HL-60/S4 treated with phorbol 12-myristate 13-acetate at 8.2 ng/mL for 4 days and 3 days (cell line): ENCODE measurements around the gene EEF1G.
"Not testable (repeated sequence)": the region's sequence is repeated elsewhere in the genome, so short reads cannot be mapped to it uniquely, and the experiment has no call there.

Experiments
- in situ Hi-C: fragments of 300-500 bp; cut with MboI; formaldehyde crosslinking; loops from 2 replicates; pipeline ENCODE4 v1.15.0; 2022; ENCODE audit warnings: low sequenced_read_pairs

The EEF1G gene, protein sequence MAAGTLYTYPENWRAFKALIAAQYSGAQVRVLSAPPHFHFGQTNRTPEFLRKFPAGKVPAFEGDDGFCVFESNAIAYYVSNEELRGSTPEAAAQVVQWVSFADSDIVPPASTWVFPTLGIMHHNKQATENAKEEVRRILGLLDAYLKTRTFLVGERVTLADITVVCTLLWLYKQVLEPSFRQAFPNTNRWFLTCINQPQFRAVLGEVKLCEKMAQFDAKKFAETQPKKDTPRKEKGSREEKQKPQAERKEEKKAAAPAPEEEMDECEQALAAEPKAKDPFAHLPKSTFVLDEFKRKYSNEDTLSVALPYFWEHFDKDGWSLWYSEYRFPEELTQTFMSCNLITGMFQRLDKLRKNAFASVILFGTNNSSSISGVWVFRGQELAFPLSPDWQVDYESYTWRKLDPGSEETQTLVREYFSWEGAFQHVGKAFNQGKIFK

DNA sequence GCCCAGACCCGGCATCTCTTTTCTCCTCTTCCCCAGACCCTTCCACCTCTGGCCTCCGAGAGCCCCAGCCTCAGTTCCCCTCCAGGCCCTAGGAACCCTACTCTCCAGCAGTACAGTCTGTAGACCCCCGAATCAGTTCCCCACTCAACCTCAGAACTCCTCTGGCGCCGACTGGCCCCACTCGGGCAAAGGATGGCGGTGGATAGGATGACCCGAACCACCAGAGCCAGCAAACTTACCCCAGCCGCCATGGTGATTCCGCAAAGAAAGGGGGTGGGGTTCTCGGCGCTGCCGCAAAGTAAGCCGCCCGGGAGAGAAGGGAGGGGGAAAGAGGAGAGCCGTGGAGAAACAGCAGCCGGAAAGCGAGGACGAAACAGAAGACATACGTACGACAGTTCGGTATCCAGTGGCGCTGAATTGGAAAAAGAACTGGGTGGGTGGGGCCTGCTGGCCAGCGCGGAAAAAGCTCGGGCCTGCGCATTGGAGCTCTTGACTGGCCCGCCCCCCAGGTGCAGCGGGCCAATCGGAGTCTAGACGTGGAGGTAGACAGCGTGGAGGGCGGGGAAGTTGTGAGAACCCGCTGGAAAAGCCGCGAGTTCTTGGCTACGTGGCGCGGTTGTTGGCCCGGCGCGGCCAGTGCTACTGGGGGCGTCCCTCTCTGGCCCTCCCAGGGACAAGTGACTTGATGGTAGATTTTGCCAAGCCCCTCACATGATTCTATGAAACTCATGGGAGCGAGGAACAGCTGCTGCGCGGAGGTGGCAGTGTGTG is at the start of gene EEF1G:
EEF1G (minus strand) TSS at position 300 of the 771 bp plus-strand sequence; CDS start at position 251, 49 bp downstream.
- in situ Hi-C loops: no loop called here

DNA sequence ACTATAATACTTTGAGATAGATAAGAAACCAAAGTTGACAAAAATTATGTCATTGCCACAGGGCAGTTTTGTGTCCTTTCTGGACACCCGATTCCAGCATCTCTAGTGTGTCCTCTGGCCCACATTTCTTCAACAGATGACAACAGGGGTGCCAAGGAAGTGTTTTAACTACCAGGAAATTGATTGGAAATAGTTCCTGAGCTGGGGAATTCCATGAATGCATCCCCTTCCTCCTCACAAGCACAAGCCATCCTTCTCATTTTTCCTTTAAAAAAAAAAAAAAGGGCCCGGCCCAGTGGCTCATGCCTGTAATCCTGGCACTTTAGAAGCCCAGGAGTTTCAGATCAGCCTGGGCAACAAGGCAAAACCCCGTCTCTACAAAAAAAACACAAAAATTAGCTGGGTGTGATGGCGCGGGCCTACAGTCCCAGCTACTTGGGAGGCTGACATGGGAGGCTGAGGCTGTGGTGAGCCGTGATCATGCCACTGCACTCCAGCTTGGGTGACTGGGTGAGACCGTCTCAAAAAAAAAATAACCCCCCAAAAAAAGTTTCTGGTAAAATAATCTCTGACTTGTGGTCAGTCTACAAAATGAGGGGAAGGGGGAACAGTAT is 48.9 kb upstream of the EEF1G start:
- in situ Hi-C loops: no loop called here

DNA sequence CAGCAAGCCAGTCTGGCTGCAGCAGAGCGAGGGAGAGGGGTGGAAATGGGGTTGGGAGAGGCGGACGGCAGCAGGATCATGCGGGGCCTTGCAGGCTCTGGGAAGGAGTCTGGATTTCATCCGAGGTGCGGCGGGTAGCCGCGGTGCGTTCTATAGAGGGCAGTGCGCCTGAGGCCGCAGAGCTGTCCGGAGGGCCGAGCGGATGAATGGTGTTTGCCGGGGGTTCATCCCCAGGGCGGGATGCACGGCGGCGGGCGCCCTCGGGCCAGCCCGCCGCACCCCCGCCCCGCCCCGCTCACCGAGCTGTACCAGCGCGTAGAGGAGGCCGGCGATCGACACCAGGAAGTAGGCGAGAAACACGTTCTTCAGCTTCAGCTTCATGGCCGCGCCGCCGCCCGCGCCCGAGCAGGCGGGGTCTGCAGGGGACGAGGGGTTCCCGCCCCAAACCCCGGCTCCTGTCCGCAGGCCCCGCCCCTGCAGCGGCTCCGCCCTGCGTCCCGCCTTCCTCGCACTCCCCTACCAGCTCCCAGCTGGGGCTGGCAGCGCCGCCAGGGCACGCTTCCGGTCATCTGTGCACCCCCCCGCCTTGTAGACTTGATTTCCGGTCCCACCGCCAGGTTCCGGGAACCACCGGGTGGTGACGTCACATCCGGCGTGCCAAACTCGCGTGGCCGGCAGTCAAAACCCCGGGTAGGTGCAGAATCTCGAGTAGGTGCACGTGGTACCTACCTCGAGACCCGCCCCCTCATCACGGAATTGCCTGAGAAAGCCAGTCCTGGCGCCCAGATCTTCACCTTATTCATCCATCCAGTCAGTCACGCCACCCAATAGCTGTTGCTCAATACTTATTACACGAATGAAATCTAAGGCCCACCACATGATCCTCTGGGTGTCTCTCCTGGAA is 48.1 kb upstream of the EEF1G start, which contains the start of gene B3GAT3:
B3GAT3 (minus strand) TSS at position 420 of the 904 bp plus-strand sequence; CDS start at position 381, 39 bp downstream.
- in situ Hi-C loops: no loop called here

DNA sequence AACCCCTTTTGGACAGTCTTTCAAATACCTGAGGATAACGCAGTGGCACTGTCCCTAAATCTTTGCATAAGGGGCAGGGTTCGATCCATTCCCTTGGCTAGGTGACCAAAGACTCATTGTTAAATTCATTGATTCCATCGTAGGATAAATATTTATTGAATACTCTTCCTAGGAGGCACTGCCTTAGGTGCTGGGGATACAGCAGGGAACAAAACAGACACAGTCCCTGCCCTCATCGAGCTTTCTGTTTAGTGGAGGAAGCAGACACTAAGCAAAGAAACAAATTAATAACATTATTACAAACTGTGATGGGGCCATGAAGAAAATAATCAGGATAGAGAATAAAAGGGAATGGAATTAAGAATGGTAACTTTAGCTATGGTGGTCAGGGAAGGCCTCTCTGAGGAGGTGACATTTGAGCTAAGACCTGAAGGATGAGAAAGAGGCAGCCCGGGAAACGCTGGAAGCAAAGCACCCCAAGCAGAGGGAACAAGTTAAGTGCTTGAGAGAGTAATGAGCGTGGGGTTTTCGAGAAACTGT is 47.4 kb upstream of the EEF1G start:
- in situ Hi-C loops: no loop called here

DNA sequence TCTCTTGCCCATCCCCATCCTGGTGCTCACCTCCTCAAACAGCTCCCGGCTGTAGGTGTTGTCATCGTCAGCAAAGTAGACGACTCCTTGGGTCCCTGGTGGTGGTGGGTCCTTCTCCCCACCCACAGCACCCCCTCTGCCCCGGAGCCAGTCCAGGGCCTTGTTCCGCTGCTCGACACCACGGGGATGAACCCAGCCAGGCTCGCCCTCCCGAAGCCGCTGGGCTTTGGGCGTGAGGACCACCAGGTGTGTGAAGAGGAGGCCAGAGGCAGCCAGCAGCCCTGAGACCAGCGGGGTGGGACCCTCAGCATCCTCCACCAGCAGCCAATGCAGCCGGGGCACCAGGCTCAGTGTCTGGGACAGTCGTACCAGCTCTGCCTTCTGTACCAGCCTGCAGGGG is 43.3 kb upstream of the EEF1G start:
- in situ Hi-C loops: not testable (repeated sequence)

DNA sequence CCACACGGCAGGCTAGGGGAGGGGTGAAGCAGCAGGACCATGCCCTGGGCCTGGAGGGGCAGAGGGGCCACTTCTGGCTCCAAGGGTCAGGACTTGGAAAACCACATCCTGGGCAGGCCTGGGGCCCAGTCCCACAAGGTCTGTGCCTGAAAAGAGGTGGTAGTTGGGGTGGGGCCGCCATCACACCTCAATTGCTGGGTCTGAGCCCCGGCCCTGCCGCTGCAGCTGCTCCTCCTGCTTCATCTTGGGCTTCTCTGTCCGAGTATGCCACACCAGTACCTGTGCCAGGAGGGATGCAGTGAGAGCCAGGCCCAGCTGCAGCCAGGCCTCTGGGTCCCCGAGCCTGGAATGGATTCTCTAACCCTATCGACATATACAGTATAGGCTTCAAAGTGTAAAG is 41.8 kb upstream of the EEF1G start:
- in situ Hi-C loops: no loop called here

DNA sequence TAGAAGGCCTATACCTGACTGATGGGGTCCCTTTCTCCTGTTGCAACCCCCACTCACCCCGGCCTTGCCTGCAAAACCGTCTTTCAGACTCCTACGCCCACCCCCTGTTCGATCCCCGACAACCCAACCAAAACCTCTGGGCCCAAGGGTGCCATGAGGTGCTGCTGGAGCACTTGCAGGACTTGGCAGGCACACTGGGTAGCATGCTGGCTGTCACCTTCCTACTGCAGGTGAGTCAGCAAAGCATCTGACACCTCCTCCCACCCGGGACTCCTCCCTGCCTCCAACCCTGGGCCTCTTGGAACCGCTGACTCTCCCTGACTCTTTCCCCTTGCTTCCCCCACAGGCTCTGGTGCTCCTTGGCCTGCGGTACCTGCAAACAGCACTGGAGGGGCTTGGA is 40.6 kb upstream of the EEF1G start:
- in situ Hi-C loops: no loop called here

DNA sequence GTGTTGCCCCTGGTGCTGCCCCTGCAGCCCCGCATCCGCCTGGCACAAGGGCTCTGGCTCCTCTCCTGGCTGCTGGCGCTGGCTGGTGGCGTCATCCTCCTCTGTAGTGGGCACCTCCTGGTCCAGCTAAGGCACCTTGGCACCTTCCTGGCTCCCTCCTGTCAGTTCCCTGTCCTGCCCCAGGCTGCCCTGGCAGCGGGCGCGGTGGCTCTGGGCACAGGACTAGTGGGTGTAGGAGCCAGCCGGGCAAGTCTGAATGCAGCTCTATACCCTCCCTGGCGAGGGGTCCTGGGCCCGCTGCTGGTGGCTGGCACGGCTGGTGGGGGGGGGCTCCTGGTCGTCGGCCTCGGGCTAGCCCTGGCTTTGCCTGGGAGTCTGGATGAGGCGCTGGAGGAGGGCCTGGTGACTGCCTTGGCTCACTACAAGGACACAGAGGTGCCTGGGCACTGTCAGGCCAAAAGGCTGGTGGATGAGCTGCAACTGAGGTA is 39.6 kb upstream of the EEF1G start:
- in situ Hi-C loops: no loop called here

DNA sequence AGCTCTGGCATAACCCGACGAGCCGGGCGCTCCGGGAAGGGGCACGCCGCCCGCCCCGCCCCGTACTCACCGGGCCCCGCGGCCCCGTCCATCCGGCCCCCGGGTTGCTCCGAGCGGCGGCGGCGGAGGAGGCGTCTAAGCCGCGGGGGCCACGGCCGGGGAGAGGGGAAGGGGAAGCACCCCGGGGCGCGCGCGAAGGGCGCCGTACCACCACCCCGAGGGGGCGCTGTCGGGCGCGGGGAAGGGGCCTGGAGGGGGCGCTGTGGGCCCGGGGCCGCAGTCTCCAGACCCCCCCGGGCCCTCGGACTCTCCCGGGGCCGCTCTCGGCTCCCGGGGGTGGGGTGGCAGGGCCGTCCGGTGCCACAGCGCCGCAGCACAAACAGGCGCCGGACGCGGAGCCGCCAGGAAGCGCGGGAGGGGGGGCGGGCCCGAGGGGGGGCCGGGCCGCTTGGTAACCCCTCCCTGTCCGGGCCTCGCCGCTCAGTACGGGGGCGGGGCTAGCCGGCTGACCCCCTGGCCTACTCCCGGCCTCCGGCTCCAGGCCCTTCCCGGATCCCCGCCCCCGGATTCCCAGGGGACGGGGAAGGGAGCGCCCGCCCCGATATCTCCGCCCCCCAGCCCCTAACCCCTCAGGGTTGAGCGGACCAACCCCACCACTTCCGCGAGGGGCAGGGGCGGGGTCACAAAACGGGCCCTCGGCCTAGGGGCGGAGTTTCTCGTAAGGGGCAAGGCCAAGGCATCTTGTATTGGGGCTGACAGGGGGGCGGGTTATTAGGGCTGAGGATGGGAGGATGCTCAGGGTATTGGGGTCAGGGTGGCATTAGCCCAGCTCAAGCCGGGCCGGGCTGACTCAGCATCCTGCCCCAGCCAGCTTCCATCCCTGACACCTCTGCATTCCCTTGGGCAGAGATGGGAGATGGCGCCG is 38.9 kb upstream of the EEF1G start, which contains the start of the genes EML3 and ROM1:
EML3 (minus strand) TSS at position 410 of the 925 bp plus-strand sequence; CDS start at position 92, 318 bp downstream.
ROM1 (plus strand) TSS at position 892 of the 925 bp plus-strand sequence; CDS start at position 917, 25 bp downstream.
- in situ Hi-C loops: no loop called here

DNA sequence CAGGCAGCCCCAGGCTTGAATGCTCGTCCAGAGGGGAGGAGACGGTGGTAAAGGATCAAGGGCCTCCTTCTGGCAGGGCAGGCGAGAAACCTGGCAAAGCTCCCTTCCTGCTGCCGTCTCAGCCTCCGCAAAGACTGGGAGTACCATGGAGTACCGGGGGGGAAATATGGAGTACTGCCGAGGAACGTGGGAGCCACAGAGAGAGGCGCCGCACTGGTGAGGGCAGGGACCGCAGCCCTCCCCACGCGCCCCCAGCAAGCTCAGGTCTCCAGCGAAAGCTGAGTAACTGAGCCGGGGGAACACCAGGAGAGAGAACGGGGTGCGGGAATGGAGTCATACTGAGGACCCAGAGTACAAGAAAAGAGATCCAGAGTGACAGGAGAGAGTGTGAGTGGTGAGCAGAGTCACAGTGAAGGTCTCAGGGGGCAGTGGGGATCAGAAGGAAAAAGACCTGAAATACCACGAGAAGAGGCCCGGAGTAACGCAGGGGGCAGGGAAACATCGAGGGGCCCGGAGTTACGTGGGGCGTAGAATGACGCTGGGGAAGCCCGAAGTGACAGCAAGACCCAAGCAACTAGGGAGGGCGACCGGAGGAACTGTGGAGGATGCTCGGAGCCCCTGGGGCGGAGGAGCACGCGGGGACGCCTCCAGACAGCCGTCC is 38.1 kb upstream of the EEF1G start:
- in situ Hi-C loops: no loop called here

DNA sequence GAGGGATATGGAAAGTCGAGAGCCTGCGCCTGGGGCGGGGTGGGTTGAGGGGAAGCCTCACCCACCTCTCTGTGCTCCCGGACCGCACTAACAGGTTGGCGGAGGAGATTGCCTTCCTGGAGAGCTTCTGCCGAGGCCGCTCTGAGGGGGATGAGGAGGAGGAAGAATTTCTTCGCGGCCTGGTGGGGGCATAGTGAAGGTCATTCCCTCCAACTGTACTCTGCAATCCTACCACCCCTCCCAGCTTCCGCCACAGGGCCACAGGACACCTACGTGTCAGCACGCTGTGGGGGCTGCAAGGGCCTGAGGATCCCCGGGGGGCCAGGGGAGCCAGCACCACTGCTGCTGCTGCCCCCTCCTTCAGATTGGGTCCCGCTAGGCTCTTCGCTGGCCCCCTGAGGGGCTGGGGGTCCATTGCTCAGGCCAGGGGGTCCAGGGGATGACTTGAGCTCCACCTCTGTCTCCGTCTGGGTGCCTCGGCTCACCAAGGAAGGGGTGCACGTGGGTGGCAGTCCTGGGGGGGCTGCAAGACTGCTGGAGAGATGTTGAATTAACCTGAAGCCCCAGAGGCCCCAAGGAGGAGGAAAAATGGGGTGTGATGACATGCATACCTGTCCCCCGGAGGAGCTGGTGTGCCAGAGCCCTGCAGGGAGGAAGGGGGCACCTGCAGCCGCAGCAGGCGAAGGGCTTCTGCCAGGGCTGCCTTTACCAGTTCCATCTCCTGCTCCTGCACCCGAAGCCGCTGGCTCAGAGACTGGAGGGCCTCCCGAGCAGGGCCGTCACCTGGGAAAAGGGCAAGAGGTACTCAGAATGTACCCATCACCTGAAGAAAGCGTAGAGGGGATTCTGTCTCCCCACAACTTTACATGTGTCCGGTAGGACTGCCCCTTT is 37.4 kb upstream of the EEF1G start:
- in situ Hi-C loops: no loop called here

DNA sequence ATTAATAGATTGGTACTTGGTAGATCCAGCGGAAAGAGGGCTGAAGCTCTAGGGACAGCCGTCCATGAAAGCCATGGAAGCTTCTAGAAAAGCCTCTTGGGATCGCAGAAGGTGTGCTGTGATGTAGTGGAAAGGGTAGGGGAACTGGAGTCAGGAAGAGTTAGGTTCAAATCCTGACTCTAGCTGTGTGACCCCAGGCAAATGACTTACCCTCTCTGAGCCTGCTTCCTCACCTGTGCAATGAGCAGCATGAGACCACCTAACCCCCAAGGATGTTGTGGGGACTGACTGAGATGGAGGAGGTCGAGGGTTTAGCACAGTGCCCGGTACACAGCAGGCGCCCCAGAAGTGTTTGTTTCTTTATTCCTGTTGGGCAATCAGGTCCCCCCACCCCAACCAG is 36.7 kb upstream of the EEF1G start:
- in situ Hi-C loops: no loop called here

DNA sequence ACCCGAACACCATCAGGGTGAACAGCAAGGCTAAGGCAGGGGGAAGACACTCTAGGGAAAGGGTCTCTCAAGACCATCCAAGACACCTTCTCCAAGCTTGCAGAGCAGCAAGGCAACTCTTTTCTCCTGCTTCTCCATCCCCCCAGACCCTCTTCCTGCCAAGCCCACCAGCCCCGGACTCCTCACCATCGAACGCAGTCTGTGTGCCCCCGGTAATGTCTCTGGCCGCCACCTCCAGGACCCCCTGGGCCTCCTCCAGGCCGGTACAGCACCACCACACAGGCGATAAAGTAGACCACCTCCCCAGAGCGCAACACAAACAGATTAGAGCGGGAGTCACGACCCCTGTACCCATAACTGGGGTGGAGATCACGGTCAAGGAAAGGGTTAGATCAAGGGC is 35.1 kb upstream of the EEF1G start:
- in situ Hi-C loops: no loop called here

DNA sequence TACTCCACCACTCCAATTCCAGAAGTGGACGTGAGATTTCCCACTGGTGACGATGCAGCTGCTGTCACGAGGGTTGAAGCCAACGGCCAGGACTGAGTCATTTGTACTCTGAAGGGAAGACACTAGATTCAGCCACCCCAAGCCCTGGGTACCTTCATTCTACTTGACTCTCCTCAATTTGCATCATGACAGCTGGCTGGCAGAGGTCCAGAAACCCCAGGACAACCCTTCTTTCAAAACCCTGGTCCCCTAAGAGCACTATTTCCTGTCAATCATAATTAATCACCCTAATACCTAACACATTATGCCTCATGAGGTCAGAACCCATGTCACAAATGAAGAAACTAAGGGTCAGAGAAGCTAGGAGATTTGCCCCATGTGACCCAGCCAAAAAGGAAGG is 34.0 kb upstream of the EEF1G start:
- in situ Hi-C loops: no loop called here

DNA sequence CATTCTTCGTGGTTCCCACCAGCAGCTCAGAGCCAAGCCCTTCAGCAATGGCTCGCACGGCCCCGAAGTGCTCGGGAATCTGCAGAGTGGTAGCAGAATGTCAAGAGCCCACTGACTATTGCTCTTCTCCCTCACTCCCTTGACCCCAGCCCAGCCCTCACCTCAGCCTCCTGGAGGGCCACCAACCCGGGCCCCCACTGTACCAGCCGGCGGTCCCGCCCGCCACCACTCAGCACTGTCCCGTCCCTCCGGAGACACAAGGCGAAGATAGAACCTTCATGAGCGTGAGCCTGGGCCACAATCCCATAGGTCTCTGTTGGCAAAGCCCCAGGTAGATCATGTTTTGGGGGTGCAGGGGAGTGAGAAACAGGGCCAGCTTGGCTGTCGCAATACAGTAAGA is 32.2 kb upstream of the EEF1G start:
- in situ Hi-C loops: no loop called here

DNA sequence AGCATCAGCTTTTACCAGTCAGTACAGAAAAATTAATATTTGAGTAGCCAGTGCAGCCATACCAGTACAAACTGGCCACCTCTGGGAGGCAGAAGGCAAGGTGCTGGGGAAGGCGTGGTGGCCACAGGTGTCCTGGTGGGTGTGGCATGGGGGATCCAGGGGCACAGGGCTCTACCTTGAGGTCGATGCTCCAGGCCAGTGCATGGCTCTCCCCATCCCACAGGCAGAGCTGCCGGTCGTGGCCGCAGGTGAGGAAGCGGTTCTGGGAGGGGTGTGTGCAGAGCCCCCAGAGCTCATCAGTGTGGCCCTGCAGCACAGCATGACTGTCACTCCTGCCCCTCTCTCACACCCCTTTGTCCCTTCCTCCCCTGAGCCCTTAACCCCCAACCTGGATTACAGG is 31.8 kb upstream of the EEF1G start:
- in situ Hi-C loops: no loop called here

DNA sequence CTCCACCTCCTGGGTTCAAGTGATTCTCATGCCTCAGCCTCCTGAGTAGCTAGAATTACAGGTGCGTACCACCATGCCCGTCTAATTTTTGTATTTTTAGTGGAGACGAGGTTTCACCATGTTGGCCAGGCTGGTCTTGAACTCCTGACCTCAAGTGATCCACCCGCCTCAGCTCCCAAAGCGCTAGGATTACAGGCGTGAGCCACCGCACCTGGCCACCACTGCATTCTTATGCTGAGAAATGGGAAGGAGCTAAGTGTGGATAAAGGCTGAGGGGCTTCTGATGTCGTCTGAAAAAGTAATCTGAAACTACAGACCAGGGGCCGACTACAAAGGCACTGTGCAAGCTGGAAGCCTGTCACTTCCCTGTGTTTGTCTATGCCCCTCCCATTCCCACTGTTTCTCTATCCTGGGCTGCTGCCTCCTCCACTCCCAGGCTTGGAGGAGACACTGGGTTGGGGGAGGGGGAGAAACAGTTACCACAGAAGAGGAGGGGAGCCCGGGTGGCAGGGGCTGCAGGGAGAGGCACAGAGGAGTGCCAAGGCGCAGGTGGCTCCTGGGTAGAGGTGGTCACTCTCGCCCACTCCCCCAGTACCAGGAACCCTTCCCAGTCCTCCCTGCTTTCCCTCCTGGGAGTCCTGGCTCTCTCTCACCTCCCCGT is 30.9 kb upstream of the EEF1G start:
- in situ Hi-C loops: no loop called here
